PFSK-1 (cell line): ENCODE data around the gene LZTR1.

Experiments used
- TAF1 ChIP-seq: IDR thresholded peaks from 2 replicates; pipeline ENCODE4 v1.6.1; 2012; ENCODE audit warnings: low read length, control low read depth, borderline replicate concordance; ENCODE audit not compliant: insufficient read depth
- TF ChIP-seq, protein P1 (sequence below), 2 experiments: IDR thresholded peaks; 2 replicates each; pipeline versions ENCODE4 v1.6.1 to v1.8.0; 2011 to 2012; ENCODE audit warnings: low read depth in 2 of 2, low read length in 2 of 2, control low read depth in 1 of 2, inconsistent platforms in 1 of 2, mild to moderate bottlenecking in 1 of 2, moderate library complexity in 1 of 2; ENCODE audit not compliant: insufficient read depth in 1 of 2

DNA sequence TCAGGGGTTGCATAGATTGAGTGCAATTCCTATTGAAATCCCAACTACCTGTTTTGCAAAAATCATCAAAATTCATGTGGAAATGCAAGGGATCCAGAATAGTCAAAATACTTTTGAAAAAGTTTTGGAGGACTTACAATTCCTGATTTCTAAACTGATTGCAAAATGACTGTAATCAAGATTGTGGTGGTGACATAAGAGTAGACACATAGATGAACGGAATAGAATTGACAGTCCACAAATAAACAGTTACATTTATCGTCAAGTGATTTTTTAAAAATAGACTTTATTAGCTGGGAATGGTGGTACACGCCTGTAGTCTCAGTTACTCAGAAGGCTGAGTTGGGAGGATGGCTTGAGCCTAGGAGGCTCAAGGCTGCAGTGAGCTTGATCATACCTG is 52.9 kb downstream of the LZTR1 start:
- TF ChIP-seq, protein P1, sequence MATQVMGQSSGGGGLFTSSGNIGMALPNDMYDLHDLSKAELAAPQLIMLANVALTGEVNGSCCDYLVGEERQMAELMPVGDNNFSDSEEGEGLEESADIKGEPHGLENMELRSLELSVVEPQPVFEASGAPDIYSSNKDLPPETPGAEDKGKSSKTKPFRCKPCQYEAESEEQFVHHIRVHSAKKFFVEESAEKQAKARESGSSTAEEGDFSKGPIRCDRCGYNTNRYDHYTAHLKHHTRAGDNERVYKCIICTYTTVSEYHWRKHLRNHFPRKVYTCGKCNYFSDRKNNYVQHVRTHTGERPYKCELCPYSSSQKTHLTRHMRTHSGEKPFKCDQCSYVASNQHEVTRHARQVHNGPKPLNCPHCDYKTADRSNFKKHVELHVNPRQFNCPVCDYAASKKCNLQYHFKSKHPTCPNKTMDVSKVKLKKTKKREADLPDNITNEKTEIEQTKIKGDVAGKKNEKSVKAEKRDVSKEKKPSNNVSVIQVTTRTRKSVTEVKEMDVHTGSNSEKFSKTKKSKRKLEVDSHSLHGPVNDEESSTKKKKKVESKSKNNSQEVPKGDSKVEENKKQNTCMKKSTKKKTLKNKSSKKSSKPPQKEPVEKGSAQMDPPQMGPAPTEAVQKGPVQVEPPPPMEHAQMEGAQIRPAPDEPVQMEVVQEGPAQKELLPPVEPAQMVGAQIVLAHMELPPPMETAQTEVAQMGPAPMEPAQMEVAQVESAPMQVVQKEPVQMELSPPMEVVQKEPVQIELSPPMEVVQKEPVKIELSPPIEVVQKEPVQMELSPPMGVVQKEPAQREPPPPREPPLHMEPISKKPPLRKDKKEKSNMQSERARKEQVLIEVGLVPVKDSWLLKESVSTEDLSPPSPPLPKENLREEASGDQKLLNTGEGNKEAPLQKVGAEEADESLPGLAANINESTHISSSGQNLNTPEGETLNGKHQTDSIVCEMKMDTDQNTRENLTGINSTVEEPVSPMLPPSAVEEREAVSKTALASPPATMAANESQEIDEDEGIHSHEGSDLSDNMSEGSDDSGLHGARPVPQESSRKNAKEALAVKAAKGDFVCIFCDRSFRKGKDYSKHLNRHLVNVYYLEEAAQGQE (IDR thresholded peaks at IDR 0.05; ENCODE audit: insufficient read depth in 1 of 2, low read depth in 2 of 2, low read length in 2 of 2) = no peak
- TF ChIP-seq TAF1 = no peak
